HEK293 (cell line): ENCODE measurements around the gene AADAT.

Experiments used
- CTCF ChIA-PET: fragments of 350-600 bp; formaldehyde crosslinking; extraction: SDS; loops from one replicate; lab custom pipeline; 2021; ENCODE audit warnings: antibody characterized with exemption; lab: Yijun Ruan, JAX
- POLR2A ChIA-PET: fragments of 300-600 bp; formaldehyde crosslinking; extraction: SDS; loops from one replicate; lab custom pipeline; 2020; ENCODE audit warnings: antibody characterized with exemption, inconsistent platforms; lab: Yijun Ruan, JAX
- H3K27ac ChIP-seq: fragments of 200-500 bp; sonication (Bioruptor generic); 2 replicates; pipeline ENCODE4 v1.5.1; 2014; ENCODE audit warnings: low read depth, low read length, control low read depth, inconsistent platforms; ENCODE audit errors: extremely low read depth
- H3K36me3 ChIP-seq, 2 experiments: fragments of 200-500 bp in 1 of 2; sonication (Bioruptor generic) in 1 of 2; 1 replicate in 1 of 2; 2 replicates in 1 of 2; pipeline ENCODE4 v1.5.1; 2014 to 2017; ENCODE audit warnings: inconsistent platforms in 2 of 2, low read length in 2 of 2; ENCODE audit not compliant: control insufficient read depth in 2 of 2, insufficient read depth in 1 of 2
- H3K4me1 ChIP-seq: fragments of 200-500 bp; sonication (Bioruptor generic); 2 replicates; pipeline ENCODE4 v1.5.1; 2014; ENCODE audit warnings: mild to moderate bottlenecking, low read length, inconsistent platforms; ENCODE audit not compliant: control insufficient read depth, insufficient read depth
- H3K4me3 ChIP-seq: 2 replicates; pipeline ENCODE4 v1.5.1; 2011; ENCODE audit warnings: low read depth, mild to moderate bottlenecking, control low read depth, low read length, moderate library complexity
- H3K9me3 ChIP-seq: fragments of 200-500 bp; sonication (Bioruptor generic); 2 replicates; pipeline ENCODE4 v1.5.1; 2014; ENCODE audit warnings: low read depth, low read length, inconsistent platforms; ENCODE audit not compliant: control insufficient read depth, insufficient read depth
- BCL11B ChIP-seq: fragments of 450-650 bp; formaldehyde crosslinking; IDR thresholded peaks from 2 replicates; pipeline ENCODE4 v1.5.1; 2016; ENCODE audit warnings: low read depth, missing biosample characterization, missing genetic modification characterization
- EGR2 ChIP-seq: fragments of 450-650 bp; formaldehyde crosslinking; IDR thresholded peaks from 2 replicates; pipeline ENCODE4 v1.5.1; 2016; ENCODE audit warnings: low read depth, missing biosample characterization, missing genetic modification characterization
- GLIS1 ChIP-seq: fragments of 450-650 bp; formaldehyde crosslinking; IDR thresholded peaks from 2 replicates; pipeline ENCODE4 v1.5.1; 2016; ENCODE audit warnings: missing biosample characterization, missing genetic modification characterization
- HOXA7 ChIP-seq: sonication (generic); formaldehyde crosslinking; IDR thresholded peaks from 2 replicates; pipeline ENCODE4 v1.8.1; 2022; ENCODE audit warnings: missing genetic modification reagents, borderline replicate concordance
- PRDM1 ChIP-seq: fragments of 450-650 bp; formaldehyde crosslinking; IDR thresholded peaks from 2 replicates; pipeline ENCODE4; 2016; ENCODE audit warnings: missing biosample characterization, missing genetic modification characterization
- ZBTB17 ChIP-seq: fragments of 450-650 bp; formaldehyde crosslinking; IDR thresholded peaks from 2 replicates; pipeline ENCODE4 v1.5.1; 2016; ENCODE audit warnings: missing biosample characterization, missing genetic modification characterization
- ZBTB8A ChIP-seq: fragments of 450-650 bp; formaldehyde crosslinking; IDR thresholded peaks from 2 replicates; pipeline ENCODE4 v1.5.1; 2016; ENCODE audit warnings: missing biosample characterization, missing genetic modification characterization
- ZFP37 ChIP-seq: fragments of 450-650 bp; formaldehyde crosslinking; IDR thresholded peaks from 2 replicates; pipeline ENCODE4 v1.5.1; 2016; ENCODE audit warnings: missing biosample characterization, missing genetic modification characterization
- ZNF121 ChIP-seq: fragments of 450-650 bp; formaldehyde crosslinking; IDR thresholded peaks from 2 replicates; pipeline ENCODE4 v1.5.1; 2016; ENCODE audit warnings: missing biosample characterization, missing genetic modification characterization
- ZNF133 ChIP-seq: fragments of 450-650 bp; formaldehyde crosslinking; IDR thresholded peaks from 2 replicates; pipeline ENCODE4 v1.5.1; 2016; ENCODE audit warnings: missing biosample characterization, missing genetic modification characterization
- ZNF146 ChIP-seq: fragments of 450-650 bp; formaldehyde crosslinking; IDR thresholded peaks from 2 replicates; pipeline ENCODE4 v1.5.1; 2016; ENCODE audit warnings: missing biosample characterization, missing genetic modification characterization
- ZNF155 ChIP-seq: fragments of 450-650 bp; formaldehyde crosslinking; IDR thresholded peaks from 2 replicates; pipeline ENCODE4 v1.5.1; 2016; ENCODE audit warnings: missing biosample characterization, missing genetic modification characterization
- ZNF214 ChIP-seq: fragments of 450-650 bp; formaldehyde crosslinking; IDR thresholded peaks from 2 replicates; pipeline ENCODE4 v1.5.1; 2017; ENCODE audit warnings: missing biosample characterization, mild to moderate bottlenecking, missing genetic modification characterization, borderline replicate concordance
- ZNF350 ChIP-seq: fragments of 450-650 bp; formaldehyde crosslinking; IDR thresholded peaks from 2 replicates; pipeline ENCODE4 v1.5.0; 2017; ENCODE audit warnings: missing biosample characterization, mild to moderate bottlenecking, missing genetic modification characterization
- ZNF37A ChIP-seq: fragments of 450-650 bp; IDR thresholded peaks from 2 replicates; pipeline ENCODE4 v1.5.1; 2018; ENCODE audit warnings: missing biosample characterization, missing genetic modification characterization
- ZNF426 ChIP-seq: fragments of 450-650 bp; formaldehyde crosslinking; IDR thresholded peaks from 2 replicates; pipeline ENCODE4 v1.5.1; 2017; ENCODE audit warnings: missing biosample characterization, missing genetic modification characterization, mild to moderate bottlenecking, inconsistent platforms, moderate library complexity
- ZNF600 ChIP-seq: fragments of 450-650 bp; formaldehyde crosslinking; IDR thresholded peaks from 2 replicates; pipeline ENCODE4 v1.5.1; 2016; ENCODE audit warnings: missing biosample characterization, missing genetic modification characterization
- ZNF621 ChIP-seq: fragments of 450-650 bp; formaldehyde crosslinking; IDR thresholded peaks from 2 replicates; pipeline ENCODE4 v1.5.1; 2017; ENCODE audit warnings: missing biosample characterization, missing genetic modification characterization
- ZNF629 ChIP-seq: fragments of 450-650 bp; formaldehyde crosslinking; IDR thresholded peaks from 2 replicates; pipeline ENCODE4 v1.5.1; 2017; ENCODE audit warnings: missing biosample characterization, missing genetic modification characterization
- ZNF654 ChIP-seq: fragments of 450-650 bp; formaldehyde crosslinking; IDR thresholded peaks from 2 replicates; pipeline ENCODE4 v1.5.1; 2016; ENCODE audit warnings: low read depth, missing biosample characterization, missing genetic modification characterization
- ZNF670 ChIP-seq: fragments of 450-650 bp; formaldehyde crosslinking; IDR thresholded peaks from 2 replicates; pipeline ENCODE4 v1.5.1; 2016; ENCODE audit warnings: missing biosample characterization, missing genetic modification characterization, low read depth
- ZNF776 ChIP-seq: fragments of 450-650 bp; formaldehyde crosslinking; IDR thresholded peaks from 2 replicates; pipeline ENCODE4 v1.5.0; 2017; ENCODE audit warnings: missing biosample characterization, missing genetic modification characterization, borderline replicate concordance
- TF ChIP-seq, protein P1 (sequence below): fragments of 450-650 bp; formaldehyde crosslinking; IDR thresholded peaks from 2 replicates; pipeline ENCODE4 v1.5.1; 2016; ENCODE audit warnings: missing biosample characterization, missing genetic modification characterization
- TF ChIP-seq, protein P2 (sequence below): fragments of 450-650 bp; formaldehyde crosslinking; IDR thresholded peaks from 2 replicates; pipeline ENCODE4 v1.5.1; 2016; ENCODE audit warnings: missing biosample characterization, missing genetic modification characterization
- TF ChIP-seq, protein P3 (sequence below): IDR thresholded peaks from 2 replicates; pipeline ENCODE4 v1.6.1; 2011; ENCODE audit warnings: mild to moderate bottlenecking, low read depth, low read length, borderline replicate concordance
- TF ChIP-seq, protein P4 (sequence below): fragments of 450-650 bp; formaldehyde crosslinking; IDR thresholded peaks from 2 replicates; pipeline ENCODE4 v1.5.1; 2016; ENCODE audit warnings: missing biosample characterization, missing genetic modification characterization
- TF ChIP-seq, protein P5 (sequence below): fragments of 450-650 bp; formaldehyde crosslinking; IDR thresholded peaks from 2 replicates; pipeline ENCODE4 v1.5.1; 2016; ENCODE audit warnings: missing biosample characterization, missing genetic modification characterization, borderline replicate concordance

The AADAT gene

DNA sequence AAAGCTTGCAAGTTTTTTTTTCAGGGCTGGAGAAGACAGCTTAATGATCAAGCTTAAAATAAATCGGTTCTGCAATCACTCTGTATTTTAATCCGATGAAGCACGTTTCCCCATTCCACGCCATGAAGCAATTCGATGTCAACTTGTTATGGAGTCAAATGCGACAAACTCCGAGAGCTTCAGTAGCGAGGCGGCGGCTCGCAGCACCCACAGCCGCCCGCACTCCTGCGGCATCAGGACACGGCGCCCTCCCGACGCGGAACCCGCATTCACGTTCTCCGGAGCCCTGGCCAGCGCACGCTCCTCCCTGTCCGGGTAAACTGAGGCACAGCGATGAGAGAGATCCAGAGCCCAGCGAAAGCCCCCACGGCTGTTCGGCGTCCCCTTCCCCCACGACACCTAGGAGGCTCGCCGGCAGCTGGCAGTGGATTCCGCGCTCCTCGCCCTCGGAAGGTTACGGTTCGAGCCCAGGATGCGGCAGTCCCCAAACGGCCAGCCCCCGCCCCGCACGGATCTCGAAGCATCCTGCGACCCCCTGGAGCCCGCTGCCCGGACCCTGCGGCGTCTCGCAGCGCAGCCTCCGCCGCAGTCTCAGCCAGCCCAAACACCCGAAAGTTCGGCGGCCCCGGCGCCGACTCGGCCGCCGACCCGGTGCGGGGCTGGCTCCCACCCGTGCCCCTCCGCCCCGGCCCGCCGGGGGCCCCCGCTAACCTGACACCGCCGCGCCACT, 64.1 kb downstream of the AADAT start (continued):
- TF ChIP-seq, protein P1, sequence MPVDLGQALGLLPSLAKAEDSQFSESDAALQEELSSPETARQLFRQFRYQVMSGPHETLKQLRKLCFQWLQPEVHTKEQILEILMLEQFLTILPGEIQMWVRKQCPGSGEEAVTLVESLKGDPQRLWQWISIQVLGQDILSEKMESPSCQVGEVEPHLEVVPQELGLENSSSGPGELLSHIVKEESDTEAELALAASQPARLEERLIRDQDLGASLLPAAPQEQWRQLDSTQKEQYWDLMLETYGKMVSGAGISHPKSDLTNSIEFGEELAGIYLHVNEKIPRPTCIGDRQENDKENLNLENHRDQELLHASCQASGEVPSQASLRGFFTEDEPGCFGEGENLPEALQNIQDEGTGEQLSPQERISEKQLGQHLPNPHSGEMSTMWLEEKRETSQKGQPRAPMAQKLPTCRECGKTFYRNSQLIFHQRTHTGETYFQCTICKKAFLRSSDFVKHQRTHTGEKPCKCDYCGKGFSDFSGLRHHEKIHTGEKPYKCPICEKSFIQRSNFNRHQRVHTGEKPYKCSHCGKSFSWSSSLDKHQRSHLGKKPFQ (tag by site-specific recombination) = no peak
- TF ChIP-seq ZFP37 (tag by site-specific recombination) = no peak
- TF ChIP-seq BCL11B (tag by site-specific recombination) = no peak
- no peak for TF ChIP-seq ZNF155 (tag by site-specific recombination)
- TF ChIP-seq, protein P2, sequence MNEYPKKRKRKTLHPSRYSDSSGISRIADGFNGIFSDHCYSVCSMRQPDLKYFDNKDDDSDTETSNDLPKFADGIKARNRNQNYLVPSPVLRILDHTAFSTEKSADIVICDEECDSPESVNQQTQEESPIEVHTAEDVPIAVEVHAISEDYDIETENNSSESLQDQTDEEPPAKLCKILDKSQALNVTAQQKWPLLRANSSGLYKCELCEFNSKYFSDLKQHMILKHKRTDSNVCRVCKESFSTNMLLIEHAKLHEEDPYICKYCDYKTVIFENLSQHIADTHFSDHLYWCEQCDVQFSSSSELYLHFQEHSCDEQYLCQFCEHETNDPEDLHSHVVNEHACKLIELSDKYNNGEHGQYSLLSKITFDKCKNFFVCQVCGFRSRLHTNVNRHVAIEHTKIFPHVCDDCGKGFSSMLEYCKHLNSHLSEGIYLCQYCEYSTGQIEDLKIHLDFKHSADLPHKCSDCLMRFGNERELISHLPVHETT (tag by site-specific recombination) = no peak
- peak; percentile 48; the same call in 1 of the 2 replicates for TF ChIP-seq ZBTB17
- no peak for TF ChIP-seq PRDM1 (tag by site-specific recombination)
- TF ChIP-seq ZBTB8A = 0 out of 2 replicates have a peak, but pooled peaks have one; percentile 17
- TF ChIP-seq ZNF654 (tag by site-specific recombination) = no peak
- TF ChIP-seq ZNF146 (tag by site-specific recombination) = no peak
- TF ChIP-seq ZNF776 (tag by site-specific recombination) = no peak
- TF ChIP-seq ZNF133 (tag by site-specific recombination) = no peak
- no peak for TF ChIP-seq EGR2 (tag by site-specific recombination)
- TF ChIP-seq ZNF600 (tag by site-specific recombination) = peak; percentile 70; the same call in 1 of the 2 replicates

DNA sequence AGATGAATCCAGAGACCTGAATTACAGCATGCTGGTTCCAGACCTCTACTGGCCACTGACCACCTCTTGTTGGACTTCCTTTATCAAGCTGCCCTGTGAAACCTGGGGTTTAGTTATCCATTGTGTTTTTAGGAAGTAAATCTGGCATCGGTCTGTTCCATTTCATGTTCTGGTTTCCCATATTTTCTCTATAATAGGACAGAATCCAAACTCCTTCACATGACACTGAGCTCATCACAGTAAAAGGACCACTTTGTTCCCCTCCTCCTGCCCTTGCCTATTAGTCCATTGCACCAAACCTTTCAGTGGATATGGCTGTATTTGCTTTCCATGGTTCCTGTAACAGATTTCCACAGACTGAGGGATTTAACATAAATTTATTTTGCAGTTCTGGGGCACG, 67.5 kb downstream of the AADAT start:
- ChIA-PET CTCF (no interaction called here), POLR2A (no interaction called here)
- Histone ChIP-seq H3K4me1 (no peaks in the 10 kb centered on the region), H3K36me3 (no peaks in the 10 kb centered on the region), H3K27ac (no peak overlapping the region), H3K9me3 (no peaks in the 10 kb centered on the region), H3K4me3 (no peak overlapping the region)
- TF ChIP-seq, protein P3, sequence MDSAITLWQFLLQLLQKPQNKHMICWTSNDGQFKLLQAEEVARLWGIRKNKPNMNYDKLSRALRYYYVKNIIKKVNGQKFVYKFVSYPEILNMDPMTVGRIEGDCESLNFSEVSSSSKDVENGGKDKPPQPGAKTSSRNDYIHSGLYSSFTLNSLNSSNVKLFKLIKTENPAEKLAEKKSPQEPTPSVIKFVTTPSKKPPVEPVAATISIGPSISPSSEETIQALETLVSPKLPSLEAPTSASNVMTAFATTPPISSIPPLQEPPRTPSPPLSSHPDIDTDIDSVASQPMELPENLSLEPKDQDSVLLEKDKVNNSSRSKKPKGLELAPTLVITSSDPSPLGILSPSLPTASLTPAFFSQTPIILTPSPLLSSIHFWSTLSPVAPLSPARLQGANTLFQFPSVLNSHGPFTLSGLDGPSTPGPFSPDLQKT = no peak
- TF ChIP-seq ZNF621 (tag by site-specific recombination) (no peak), ZNF121 (tag by site-specific recombination) (no peak), ZNF629 (tag by site-specific recombination) (no peak), ZNF776 (tag by site-specific recombination) (no peak), HOXA7 (CRISPR knock-in tag) (no peak), ZNF426 (tag by site-specific recombination) (no peak), ZBTB8A (no peak), PRDM1 (tag by site-specific recombination) (no peak), ZNF350 (tag by site-specific recombination) (no peak), ZNF670 (no peak), ZNF214 (tag by site-specific recombination) (no peak), GLIS1 (tag by site-specific recombination) (no peak), ZNF600 (tag by site-specific recombination) (no peak), ZNF37A (tag by site-specific recombination) (no peak)
- TF ChIP-seq, protein P1 (tag by site-specific recombination) = no peak
- TF ChIP-seq, protein P4, sequence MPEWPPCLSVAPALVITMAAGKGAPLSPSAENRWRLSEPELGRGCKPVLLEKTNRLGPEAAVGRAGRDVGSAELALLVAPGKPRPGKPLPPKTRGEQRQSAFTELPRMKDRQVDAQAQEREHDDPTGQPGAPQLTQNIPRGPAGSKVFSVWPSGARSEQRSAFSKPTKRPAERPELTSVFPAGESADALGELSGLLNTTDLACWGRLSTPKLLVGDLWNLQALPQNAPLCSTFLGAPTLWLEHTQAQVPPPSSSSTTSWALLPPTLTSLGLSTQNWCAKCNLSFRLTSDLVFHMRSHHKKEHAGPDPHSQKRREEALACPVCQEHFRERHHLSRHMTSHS (tag by site-specific recombination) = no peak
- TF ChIP-seq, protein P5, sequence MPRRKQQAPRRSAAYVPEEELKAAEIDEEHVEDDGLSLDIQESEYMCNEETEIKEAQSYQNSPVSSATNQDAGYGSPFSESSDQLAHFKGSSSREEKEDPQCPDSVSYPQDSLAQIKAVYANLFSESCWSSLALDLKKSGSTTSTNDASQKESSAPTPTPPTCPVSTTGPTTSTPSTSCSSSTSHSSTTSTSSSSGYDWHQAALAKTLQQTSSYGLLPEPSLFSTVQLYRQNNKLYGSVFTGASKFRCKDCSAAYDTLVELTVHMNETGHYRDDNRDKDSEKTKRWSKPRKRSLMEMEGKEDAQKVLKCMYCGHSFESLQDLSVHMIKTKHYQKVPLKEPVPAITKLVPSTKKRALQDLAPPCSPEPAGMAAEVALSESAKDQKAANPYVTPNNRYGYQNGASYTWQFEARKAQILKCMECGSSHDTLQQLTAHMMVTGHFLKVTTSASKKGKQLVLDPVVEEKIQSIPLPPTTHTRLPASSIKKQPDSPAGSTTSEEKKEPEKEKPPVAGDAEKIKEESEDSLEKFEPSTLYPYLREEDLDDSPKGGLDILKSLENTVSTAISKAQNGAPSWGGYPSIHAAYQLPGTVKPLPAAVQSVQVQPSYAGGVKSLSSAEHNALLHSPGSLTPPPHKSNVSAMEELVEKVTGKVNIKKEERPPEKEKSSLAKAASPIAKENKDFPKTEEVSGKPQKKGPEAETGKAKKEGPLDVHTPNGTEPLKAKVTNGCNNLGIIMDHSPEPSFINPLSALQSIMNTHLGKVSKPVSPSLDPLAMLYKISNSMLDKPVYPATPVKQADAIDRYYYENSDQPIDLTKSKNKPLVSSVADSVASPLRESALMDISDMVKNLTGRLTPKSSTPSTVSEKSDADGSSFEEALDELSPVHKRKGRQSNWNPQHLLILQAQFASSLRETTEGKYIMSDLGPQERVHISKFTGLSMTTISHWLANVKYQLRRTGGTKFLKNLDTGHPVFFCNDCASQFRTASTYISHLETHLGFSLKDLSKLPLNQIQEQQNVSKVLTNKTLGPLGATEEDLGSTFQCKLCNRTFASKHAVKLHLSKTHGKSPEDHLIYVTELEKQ (tag by site-specific recombination) = no peak
